ENCODE results near the gene TENT5C. TPM values are rescaled to one million over a fixed set of nuclear protein-coding genes. Genes with fewer than 3 reads are reported as not detected.

The TENT5C gene
- total RNA-seq, 4 donors from 2014 or later: 3.8 to 7.6 (median 6.6) TPM

GRCh38 chr1:117672756-117673155 lies 66.9 kb downstream of the TENT5C start:
- DNase-seq (ENCODE audit: low spot score) (no peak), ATAC-seq (ENCODE audit: low FRiP score) (no peak)
- TF ChIP-seq, protein P1, sequence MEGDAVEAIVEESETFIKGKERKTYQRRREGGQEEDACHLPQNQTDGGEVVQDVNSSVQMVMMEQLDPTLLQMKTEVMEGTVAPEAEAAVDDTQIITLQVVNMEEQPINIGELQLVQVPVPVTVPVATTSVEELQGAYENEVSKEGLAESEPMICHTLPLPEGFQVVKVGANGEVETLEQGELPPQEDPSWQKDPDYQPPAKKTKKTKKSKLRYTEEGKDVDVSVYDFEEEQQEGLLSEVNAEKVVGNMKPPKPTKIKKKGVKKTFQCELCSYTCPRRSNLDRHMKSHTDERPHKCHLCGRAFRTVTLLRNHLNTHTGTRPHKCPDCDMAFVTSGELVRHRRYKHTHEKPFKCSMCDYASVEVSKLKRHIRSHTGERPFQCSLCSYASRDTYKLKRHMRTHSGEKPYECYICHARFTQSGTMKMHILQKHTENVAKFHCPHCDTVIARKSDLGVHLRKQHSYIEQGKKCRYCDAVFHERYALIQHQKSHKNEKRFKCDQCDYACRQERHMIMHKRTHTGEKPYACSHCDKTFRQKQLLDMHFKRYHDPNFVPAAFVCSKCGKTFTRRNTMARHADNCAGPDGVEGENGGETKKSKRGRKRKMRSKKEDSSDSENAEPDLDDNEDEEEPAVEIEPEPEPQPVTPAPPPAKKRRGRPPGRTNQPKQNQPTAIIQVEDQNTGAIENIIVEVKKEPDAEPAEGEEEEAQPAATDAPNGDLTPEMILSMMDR (IDR thresholded peaks at IDR 0.05): no peak

GRCh38 chr1:117673405-117673804 lies 67.6 kb downstream of the TENT5C start:
- ATAC-seq (ENCODE audit: low FRiP score) (no peak), DNase-seq (ENCODE audit: low spot score) (no peak)
- TF ChIP-seq, protein P1 (IDR thresholded peaks at IDR 0.05): no peak

- no peak for DNase-seq (ENCODE audit: low spot score)
- TF ChIP-seq, protein P1 (IDR thresholded peaks at IDR 0.05): no peak
- no peak for ATAC-seq (ENCODE audit: low FRiP score)
Measured at GRCh38 chr1:117674521-117675400, 68.9 kb downstream of the TENT5C start.

GRCh38 chr1:117675907-117676430 lies 70.1 kb downstream of the TENT5C start:
- DNase-seq (ENCODE audit: low spot score): no peak
- no peak for ATAC-seq (ENCODE audit: low FRiP score)

GRCh38 chr1:117676615-117677130 lies 70.8 kb downstream of the TENT5C start:
- DNase-seq (ENCODE audit: low spot score) (no peak), ATAC-seq (ENCODE audit: low FRiP score) (no peak)

More at GRCh38 chr1:117675907-117676430, 70.1 kb downstream of the TENT5C start:
- TF ChIP-seq, protein P1 (IDR thresholded peaks at IDR 0.05): no peak

More at GRCh38 chr1:117676615-117677130, 70.8 kb downstream of the TENT5C start:
- TF ChIP-seq, protein P1 (IDR thresholded peaks at IDR 0.05): no peak

Other genes starting within 250 kb of the TENT5C start
- gene MAN1A2, start 238.6 kb upstream of the TENT5C start, total RNA-seq: 10 to 100 TPM; 32.9 to 50.7 (median 42.1) TPM